Neural cell (in vitro differentiated cells): ENCODE measurements around the gene ACP7.

ENCODE experiments used
- MXI1 ChIP-seq: fragments of 450-650 bp; conservative IDR thresholded peaks from 2 replicates; pipeline ENCODE4 v1.6.1; 2014; ENCODE audit warnings: antibody characterized with exemption, mild to moderate bottlenecking; ENCODE audit not compliant: poor library complexity, severe bottlenecking
- TF ChIP-seq, protein P1 (sequence below): fragments of 450-650 bp; IDR thresholded peaks from 2 replicates; pipeline ENCODE4 v1.5.1; 2014; ENCODE audit warnings: antibody characterized with exemption, mild to moderate bottlenecking, moderate library complexity; ENCODE audit not compliant: poor library complexity, severe bottlenecking

DNA sequence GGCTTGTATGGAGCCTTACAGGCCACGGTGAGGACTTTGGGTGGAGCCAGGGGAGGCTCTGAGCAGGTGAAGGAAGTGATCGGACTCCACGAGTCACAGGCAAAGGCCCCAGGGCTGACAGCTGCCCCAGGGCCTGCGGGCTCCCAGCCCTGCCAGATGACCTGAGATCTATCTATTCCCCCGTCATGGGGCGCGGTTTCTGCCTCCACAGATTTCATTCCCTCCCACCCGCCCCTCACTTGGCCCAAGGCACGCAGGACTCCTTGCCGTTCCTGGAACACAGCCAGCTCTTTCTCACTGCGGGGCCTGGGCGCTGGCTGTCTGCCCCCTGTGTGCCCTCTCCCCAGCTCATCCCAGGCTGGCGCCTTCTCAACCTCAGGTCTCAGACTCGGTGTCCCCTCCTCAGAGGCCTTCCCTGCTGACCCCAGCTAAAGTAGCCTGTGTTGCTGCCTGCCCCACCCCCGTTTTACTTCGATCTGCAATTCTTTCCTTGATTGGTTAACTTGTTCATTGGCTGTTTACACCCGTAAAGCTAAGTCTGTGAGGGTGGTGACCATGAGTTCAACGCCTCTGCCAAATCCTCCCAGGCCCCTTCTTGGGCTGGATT, 27.5 kb downstream of the ACP7 start:
- TF ChIP-seq, protein P1, sequence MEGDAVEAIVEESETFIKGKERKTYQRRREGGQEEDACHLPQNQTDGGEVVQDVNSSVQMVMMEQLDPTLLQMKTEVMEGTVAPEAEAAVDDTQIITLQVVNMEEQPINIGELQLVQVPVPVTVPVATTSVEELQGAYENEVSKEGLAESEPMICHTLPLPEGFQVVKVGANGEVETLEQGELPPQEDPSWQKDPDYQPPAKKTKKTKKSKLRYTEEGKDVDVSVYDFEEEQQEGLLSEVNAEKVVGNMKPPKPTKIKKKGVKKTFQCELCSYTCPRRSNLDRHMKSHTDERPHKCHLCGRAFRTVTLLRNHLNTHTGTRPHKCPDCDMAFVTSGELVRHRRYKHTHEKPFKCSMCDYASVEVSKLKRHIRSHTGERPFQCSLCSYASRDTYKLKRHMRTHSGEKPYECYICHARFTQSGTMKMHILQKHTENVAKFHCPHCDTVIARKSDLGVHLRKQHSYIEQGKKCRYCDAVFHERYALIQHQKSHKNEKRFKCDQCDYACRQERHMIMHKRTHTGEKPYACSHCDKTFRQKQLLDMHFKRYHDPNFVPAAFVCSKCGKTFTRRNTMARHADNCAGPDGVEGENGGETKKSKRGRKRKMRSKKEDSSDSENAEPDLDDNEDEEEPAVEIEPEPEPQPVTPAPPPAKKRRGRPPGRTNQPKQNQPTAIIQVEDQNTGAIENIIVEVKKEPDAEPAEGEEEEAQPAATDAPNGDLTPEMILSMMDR, result no peak
- TF ChIP-seq MXI1, result no peak
